ENCODE measurements around the gene C9orf43.

- TF ChIP-seq CTCF (IDR thresholded peaks at IDR 0.05) (no peak), POLR2A (IDR thresholded peaks at IDR 0.05) (no peak)
These were observed 38.8 kb downstream of the C9orf43 start for GRCh38 chr9:113449376-113449775.
